GM21447 (cell line): ENCODE results near the gene LSM7.
A peak's percentile ranks its signal among the peaks of the same experiment; 100 is the strongest.
"Not testable (repeated sequence)": the region's sequence is repeated elsewhere in the genome, so short reads cannot be mapped to it uniquely, and the experiment has no call there.

Source experiments
- ATAC-seq: cut with Tn5 transposase; IDR thresholded peaks from one replicate; pipeline ENCODE4 v1.9.1; 2021; ENCODE audit not compliant: unreplicated experiment

LSM7 gene

GRCh38 chr19:2281265-2282061 is 46.9 kb downstream of the LSM7 start:
- not testable (repeated sequence) for ATAC-seq

- ATAC-seq = no peak
These were observed 47.6 kb downstream of the LSM7 start for GRCh38 chr19:2280633-2281264.

- ATAC-seq = no peak
These were observed 49.8 kb downstream of the LSM7 start for GRCh38 chr19:2278459-2279158.

GRCh38 chr19:2277138-2277537 is 51.2 kb downstream of the LSM7 start:
- ATAC-seq = no peak

GRCh38 chr19:2276429-2276986 is 51.9 kb downstream of the LSM7 start:
- no peak for ATAC-seq

- ATAC-seq = no peak
These were observed 52.6 kb downstream of the LSM7 start for GRCh38 chr19:2275588-2276428.

- no peak for ATAC-seq
These were observed 53.4 kb downstream of the LSM7 start for GRCh38 chr19:2274931-2275535.

GRCh38 chr19:2274185-2274711 is 54.1 kb downstream of the LSM7 start:
- ATAC-seq = no peak

- peak; percentile 34 for ATAC-seq
These were observed 54.8 kb downstream of the LSM7 start for GRCh38 chr19:2273356-2274184.
